ENCODE measurements around the gene EZR. TPM values are rescaled to one million over a fixed set of nuclear protein-coding genes. Genes with fewer than 3 reads are reported as not detected.

EZR gene
- total RNA-seq, 2 donors from 2014 or later: 368 to 492 TPM

DNA sequence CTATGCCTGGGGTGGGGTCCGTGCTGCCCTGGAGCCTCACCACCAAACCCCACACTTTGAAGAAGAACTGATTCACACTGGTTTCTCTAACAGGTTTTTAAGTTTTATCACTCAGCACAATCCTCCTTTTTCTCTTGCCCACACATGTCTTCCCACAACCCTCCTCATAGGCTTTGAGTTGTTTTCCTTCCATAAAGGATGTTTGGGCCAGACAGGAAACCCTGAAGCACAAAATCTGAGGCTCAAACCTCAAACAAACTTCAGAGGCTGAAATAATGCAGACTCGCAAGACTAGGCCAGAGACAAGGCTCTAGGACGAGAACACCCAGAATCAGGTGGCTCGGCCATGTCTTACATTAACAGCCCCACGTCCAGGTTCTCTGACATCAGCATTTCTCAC is 35.3 kb downstream of the EZR start:
- intact Hi-C loops (cut with DNase I, micrococcal nuclease): no loop called here
- ATAC-seq (no peak), DNase-seq (no peak)

DNA sequence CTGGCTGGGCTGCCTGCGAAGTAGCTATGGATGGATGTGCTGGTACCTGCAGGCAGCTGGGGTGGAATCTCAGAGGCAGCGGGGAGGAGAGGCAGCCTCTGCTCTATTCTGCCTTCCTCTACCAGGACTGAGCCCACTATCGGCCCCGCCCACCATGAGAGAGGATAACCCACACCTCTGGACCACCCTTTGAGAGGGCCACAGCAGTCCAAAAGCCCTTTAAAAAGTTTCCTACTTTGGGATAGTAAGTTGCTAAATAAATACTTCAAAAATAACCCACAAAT is 36.1 kb downstream of the EZR start:
- intact Hi-C loops (cut with DNase I, micrococcal nuclease): no loop called here
- ATAC-seq (no peak), DNase-seq (peak in 1 of 2 donors; percentile 22)

DNA sequence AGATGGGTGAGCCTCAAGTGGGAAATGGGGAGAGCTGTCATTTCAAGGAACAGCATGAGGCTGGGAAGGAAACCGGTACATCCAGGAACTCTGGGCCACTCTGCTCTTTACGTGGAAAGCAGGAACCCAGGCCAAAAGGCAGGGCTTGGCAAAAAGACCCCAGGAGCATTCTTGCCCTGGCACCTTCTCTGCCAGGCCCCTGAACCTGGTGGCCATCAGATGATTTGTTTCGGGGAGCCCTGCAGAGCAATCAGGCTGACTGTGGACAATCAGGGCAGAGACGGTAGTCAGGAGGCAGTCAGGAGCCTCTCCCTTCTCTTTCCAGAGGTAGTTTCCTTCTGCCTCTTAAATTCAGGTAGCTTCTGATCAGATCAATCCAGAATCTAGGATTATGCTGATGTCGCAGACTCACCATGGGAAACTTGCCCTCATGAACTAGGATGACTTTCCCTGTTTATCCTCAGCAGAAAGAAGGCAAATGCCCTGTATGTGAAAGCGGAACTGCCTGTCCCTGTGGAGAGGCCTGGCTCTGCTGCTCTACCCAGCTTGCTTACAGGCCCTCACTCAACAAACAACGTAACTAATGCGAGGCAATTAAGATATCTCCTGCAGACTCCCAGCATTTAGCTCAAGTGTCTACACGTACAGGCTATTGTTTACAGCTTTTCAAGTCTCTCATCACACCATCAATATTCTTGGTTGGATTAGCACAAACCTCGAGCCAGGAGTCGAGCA is 36.6 kb downstream of the EZR start:
- ATAC-seq (no peak), DNase-seq (no peak)
- intact Hi-C loops (cut with DNase I, micrococcal nuclease): no loop called here

DNA sequence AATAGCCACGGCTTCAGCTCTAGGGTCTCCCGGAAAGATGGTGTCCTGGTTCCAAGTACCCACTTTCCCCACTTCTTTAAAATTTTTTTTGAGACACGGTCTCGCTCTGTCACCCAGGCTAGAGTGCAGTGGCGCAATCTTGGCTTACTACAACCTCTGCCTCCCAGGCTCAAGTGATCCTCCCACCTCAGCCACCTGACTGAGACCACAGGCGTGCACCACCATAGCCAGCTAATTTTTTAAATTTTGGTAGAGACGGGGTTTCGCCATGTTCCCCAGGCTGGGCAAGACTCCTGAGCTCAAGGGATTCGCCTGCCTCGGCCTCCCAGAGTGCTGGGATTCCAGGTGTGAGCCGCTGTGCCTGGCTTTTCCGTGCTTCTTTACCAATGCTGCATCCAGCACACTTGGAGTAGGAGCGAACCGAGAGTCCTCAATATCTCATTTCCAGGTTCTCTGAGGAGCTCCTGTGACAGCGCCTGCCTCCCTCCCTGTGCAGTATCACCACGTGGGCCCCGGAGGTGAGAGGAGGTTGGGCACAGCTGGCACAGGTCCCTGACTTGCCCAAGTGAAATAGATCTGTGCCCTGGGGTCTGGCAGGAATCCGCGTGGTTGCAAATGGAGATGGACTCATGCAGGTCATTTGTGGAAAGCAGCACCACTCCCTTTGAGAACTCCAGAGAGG is 37.3 kb downstream of the EZR start:
- intact Hi-C loops (cut with DNase I, micrococcal nuclease): no loop called here
- DNase-seq (peak in 1 of 2 donors; percentile 30), ATAC-seq (no peak)

DNA sequence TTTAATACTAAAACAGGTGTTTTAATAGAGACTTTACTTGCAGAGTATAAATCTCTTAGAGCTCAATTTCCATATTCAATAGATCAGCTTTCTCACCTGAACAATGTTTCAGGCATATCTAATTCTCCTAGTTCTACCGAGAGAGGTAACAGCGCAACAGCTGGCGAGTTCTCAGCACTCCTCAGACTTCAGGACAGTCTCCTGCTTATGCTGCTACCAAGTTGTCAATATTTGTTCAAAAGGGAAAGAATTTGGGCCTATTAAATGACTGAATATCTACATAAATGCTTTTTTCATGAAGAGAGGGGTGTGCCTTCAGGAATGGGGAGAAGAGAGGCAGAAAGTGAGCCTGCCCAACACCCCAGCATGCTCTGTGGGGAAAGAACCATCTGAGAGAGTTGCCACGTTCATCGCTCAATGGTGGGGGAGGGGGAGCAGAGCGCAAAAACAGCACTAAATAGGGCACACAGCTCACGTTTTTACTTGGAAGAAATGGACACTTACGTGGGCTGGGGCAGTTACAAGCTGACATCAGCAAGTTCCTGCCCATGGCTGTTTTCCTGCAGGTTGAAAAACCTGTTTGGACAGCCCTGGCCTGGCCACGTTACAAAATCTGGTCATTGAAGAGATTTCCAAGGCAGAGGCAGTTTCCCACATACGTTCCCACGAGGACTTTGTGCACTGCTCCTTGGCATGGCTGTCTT is 38.0 kb downstream of the EZR start:
- intact Hi-C loops (cut with DNase I, micrococcal nuclease): no loop called here
- DNase-seq (peak; percentile 59 to 75), ATAC-seq (peak; percentile 70)

DNA sequence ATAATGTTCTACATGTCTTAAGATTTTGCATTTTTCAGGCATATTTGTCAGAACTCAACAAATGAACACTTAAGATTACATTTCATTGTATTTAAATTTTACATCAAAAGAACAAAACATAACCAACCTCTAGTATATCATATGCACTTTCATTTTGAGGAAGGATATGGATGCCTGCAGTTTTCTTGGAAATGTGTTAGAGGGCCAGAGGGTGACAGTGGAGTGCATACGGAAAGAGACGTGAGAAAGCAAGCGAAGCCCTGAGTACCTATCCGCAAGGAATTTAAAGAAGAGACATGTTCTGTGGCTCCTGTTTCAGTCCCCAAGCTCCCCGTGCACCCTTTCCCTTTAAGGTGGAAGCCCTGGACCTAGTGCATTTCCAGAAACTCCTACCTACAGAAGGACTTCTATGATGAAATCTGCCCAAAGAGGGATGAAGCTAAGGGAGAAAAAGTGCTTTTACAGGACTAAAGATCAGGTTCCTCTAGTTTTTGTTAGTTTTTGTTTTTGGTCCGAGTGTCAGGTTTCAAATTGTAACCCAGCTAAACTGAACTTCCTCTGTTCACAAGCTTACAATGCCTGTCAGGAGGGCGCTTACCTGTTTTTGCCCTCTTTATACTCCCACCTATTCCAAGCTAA is 38.8 kb downstream of the EZR start:
- ATAC-seq: no peak
- intact Hi-C loops (cut with DNase I, micrococcal nuclease): no loop called here
- no peak for DNase-seq

DNA sequence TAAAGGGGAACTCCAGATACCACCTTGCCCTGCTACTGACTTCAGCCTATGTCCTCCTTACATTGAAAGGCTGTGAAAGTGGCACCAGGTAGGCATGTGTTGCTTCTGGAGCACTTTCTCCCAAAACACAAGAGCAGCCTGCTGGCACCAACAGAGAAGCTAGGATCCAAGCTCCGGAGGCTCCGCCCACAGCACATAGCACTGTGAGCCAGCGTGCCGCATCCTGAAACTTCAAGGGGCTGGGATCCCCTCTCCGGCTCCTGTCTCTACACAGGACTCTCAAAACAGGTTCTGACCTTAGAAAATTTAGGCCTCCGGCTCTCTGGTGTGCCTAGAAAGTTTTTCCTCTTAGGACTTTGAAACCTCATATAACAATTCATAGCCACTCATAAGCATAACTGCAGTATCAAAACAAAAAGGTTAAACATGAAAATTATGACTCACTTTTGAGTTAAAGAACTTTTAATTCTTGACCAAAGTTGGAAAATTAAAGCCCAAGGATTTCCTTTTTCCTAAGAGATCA is 41.1 kb downstream of the EZR start:
- ATAC-seq: peak; percentile 55
- intact Hi-C loops (cut with DNase I, micrococcal nuclease): no loop called here
- DNase-seq: no peak

DNA sequence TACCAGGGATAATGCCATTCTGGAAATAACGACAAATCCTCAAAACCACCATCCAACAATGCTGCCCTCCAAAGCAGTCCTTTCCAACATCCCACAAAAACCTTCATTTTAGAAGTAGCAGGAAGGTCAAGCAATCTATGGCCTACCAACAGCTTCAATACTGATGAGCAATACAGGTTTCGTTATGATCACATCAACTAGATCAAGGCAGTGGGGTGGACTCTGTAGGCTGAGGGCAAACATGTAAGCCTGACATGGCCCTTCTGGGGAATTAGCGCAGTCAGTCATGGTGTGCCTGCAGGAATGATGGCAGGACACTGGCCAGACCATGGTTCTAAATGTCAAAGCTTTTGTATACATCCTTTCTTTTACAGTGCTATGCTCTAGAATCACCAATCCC is 41.7 kb downstream of the EZR start:
- DNase-seq (no peak), ATAC-seq (no peak)
- intact Hi-C loops (cut with DNase I, micrococcal nuclease): no loop called here

DNA sequence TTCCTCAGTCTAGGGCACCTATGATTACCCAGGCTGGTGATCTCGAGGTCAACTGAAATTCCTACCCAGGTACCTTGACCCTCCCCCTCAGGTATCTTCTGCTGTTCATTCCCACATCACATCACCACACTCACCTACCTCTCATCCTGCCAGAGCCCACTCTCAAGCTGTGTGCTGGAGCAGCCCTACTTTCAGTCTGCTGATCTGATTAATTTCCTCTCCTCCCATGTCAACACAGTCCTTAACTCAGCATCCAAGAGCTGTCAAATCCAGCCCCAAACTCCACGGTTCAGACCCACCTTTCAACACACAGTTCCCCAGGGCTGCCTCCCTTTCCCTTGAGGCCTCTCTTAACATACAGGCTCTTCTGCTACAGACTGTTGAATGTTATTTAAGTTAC is 42.4 kb downstream of the EZR start:
- ATAC-seq (no peak), DNase-seq (no peak)
- intact Hi-C loops (cut with DNase I, micrococcal nuclease): no loop called here

DNA sequence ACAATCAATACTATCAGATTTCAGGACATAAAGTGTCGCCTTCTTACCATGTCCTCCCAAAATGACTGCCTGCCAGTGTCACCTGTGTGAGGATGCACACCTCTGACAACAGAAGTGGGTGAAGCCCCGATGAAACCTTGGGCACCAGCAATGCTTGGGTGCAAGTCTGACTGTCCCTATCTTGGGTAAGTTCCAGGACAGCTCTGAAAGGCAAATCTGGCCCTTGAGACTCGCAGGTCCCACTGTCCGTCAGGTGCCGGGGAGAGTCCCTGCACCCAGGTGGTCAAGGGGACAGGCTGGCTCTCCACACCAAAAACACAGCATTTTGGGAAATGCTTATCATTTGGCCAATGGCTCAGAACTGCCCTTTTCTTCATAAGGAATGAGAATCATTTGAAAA is 43.3 kb downstream of the EZR start:
- no peak for DNase-seq
- intact Hi-C loops (cut with DNase I, micrococcal nuclease): no loop called here

DNA sequence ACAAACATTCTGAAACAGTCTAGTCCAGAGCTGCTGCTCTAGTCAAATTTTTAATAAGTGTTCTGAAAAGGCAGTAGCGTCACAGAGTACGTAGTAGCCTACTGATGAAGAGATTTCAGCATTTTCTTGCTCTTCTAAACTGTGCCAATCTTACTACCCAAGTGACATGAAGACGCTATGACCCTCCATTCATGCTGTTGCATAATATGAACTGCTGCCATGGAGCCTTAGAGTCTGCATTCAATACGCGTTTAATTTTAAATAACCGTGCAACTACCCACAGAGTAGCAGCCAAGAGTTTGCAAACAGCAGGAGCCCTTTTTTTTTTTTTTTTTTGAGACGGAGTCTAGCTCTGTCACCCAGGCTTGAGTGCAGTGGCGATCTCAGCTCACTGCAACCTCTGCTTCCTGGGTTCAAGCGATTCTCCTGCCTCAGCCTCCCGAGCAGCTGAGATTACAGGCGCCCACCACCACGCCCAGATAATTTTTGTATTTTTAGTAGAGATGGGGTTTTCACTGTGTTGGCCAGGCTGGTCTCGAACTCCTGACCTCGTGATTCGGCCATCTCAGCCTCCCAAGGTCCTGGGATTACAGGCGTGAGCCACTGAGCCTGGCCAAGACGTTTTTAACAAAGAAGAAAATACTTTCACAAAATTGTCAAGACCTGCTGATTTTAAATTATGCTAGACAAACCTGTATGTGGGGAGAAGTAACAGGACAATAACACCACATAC is 44.3 kb downstream of the EZR start:
- DNase-seq (no peak), ATAC-seq (no peak)
- intact Hi-C loops (cut with DNase I, micrococcal nuclease): no loop called here

More for the DNA sequence above, 43.3 kb downstream of the EZR start:
- no peak for ATAC-seq

DNA sequence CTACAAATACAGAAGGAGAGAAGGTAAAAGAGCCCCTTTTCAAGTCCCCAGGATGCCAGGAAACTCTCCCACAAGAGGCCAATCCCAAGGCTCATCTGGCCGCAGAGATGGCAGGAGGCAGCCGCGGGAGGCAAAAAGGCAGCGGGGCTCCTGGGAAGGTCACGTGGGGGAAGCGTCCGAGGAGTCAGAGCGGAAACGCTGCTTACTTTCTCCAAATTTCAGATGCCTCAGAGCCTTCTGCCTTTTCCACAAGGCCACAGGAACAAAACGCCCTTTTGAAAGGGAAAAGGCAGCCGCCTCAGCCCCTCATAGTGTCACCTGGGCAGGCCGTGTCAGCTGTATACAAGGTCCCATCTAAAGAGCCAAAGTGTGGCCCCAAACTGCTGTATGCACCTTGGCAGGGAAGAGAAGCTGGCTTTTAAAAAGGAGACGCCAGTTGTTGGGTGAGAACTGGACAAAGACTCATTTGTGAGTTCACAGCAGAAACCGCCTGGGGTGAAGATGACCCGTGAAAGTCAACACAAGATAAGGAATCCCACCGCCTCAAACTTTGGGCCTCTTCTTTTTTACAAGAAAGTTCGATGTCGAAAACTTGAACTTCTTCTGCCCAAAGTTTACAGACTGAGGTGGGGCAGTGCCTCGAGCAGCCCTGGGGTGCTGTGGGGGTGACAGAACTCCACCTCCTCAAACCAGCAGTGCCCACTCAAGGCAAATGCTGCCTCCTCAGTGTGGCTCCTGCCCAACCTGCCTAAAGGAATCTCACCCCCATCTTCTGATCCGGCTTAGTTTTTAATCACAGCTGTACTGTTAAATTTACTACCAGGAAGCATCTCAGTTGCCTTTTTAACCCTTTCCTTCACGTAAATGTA is 45.4 kb downstream of the EZR start:
- intact Hi-C loops (cut with DNase I, micrococcal nuclease): no loop called here
- DNase-seq (peak in 1 of 2 donors; percentile 40), ATAC-seq (peak; percentile 11)

DNA sequence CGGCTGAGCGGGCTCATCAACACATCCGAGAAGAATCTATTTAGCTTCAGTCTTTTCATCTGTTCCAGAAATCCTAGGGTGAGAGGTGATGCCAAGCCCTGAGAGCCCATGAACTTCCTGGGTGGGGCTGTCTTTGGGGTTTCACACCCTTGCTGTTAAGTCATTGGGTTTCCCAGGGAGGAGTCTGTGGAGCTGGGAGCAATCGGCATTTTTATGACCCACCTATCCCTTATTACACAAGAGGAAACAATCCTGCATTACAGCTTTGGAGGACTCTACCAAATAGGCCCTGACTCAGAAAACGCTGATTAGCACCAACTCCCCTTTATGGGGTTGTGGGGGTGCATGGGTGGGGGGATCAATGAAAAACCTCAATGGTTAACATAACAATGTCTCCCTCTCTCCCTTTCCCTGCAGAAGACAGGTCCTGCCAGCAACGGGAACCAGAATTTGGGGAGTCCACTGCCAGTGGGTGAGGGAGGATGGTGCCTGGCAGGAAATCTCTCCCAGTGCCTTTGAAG is 46.3 kb downstream of the EZR start:
- ATAC-seq (peak; percentile 89), DNase-seq (peak; percentile 65 to 88)
- intact Hi-C loops (cut with DNase I, micrococcal nuclease): no loop called here

DNA sequence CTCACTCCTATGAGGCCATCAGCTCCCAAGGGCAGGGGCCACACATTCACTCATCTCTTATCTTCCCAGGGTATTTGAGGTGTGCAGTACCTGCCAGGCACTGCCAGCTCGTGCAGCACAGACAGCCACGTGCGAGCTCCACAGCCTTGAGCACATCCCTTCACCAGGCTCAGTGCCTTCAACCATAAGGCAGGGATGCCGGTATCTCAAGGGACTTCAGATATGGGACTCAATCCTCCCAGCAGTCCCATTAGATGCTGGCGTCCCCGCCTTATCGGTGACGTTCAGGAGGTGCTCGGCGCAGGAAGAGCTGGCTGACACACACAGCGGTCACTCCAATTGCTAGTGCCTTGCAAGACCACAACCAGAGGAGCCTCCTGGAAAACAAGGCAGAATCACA is 47.0 kb downstream of the EZR start:
- no peak for ATAC-seq
- intact Hi-C loops (cut with DNase I, micrococcal nuclease): no loop called here
- no peak for DNase-seq

DNA sequence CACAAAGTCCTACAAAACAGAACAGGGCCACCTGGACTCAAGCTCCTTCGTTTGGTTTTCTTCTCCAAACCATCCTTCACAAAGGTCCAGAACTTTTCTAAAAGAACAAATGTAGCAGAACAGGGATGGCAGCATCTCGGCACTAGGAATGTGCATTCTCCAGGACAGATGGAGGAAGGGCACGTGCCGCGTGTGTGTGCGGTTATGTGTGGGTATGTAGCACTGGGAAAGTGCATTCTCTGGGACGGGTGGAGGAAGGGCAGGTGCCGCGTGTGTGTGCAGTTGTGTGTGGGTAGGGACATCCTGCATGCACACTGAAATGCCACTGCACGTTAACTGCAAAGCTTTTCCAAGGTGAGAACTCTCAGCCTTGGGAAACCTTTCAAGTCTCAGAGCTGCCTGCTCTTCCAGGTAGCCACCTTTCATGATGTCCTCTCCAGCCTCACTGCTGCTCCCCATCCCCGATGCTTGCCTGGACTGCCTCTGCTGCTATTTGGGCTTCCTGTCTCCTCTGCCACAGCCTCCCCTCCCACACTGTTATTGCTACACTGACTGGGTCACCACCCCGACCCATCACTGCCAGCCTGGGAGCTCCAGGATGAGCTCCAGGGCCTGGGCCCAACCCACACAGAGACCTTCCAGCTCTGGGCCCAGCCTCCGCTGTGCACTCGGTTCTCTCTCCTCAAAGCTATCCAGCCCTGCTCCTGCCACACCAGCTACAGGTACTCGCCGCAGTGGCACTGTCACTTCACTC is 47.6 kb downstream of the EZR start:
- intact Hi-C loops (cut with DNase I, micrococcal nuclease): no loop called here
- ATAC-seq (no peak), DNase-seq (no peak)

DNA sequence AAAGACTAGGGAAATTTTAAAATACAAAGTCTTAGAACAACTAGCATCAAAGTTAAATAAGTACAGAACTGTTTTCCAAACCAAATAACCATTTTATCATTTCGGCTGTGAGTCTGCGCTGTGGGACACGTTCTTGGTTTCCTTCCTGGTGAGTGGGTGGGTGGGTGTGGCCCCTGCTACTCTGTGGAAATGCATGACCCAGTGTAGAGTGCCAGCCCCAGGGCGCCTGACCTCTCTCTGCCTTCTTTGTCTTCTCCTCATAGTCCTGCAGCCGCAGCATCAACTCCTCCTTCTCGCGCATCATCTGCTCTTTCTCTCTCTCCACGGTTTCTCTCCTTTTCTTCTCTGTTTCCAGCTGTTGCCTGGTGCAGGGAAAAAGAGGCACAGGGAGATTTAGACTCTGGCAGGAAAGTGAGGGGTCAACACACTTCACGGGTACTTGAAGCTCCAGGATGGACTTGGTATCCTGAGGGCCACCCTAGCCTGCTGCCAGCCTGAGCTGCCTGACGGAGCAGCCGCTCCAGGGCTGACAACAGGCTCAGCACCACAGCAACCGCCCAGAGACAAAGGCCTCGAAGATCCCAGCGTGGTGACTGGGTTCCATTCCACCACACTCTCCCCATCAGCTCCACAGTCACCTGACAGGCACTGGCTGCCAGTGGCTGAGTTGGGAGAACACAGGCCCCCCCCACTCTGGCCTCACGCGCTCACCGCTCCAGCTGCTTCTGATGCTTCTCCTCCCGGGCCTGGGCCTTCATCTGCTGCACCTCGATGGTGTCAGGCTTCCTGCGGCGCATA is 48.4 kb downstream of the EZR start:
- DNase-seq (peak in 1 of 2 donors; percentile 22), ATAC-seq (no peak)
- intact Hi-C loops (cut with DNase I, micrococcal nuclease): no loop called here
